Coronary artery (tissue), 2 donors: Measurements from ENCODE around the gene CTAG1B.

Experiments
- DNase-seq: peaks from one replicate; pipeline ENCODE4 v3.0.0-alpha.2; 2017; ENCODE audit warnings: low spot score
- H3K27ac ChIP-seq, 2 donors: fragments of 200-600 bp; sonication (generic); one replicate each; pipeline ENCODE4 v1.5.1; 2016 to 2019
- H3K4me3 ChIP-seq: fragments of 200-600 bp; sonication (generic); 2 replicates; pipeline ENCODE4 v1.5.1; 2016; ENCODE audit warnings: mild to moderate bottlenecking, moderate library complexity
- TF ChIP-seq, protein P1 (sequence below): fragments of 200-600 bp; sonication (generic); IDR thresholded peaks from one replicate; pipeline ENCODE4 v1.5.1; 2019; ENCODE audit warnings: antibody characterized with exemption

Gene CTAG1B

DNA sequence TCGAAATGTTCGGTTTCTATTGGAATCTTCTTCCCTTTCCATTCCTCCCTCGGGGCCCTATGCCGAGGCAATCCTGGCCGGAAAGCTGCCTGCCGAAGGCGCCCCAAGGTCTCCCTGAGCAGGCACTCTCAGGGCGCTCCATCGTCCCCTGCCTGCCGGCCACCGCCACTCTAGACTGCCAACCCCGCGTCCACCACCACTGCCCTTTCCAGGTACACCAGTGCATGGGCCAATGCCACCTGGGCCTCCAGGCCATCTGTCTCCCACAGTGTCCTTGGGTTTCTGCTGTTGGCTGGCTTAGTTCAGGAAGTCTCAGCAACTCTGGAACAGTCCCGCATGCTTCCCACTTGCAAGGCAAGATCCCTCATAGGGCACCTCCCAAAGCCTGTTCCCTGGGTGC is 19.6 kb downstream of the CTAG1B start:
- Histone ChIP-seq H3K27ac (no peak overlapping the region), H3K4me3 (no peak overlapping the region)
- DNase-seq: peak; percentile 53
- TF ChIP-seq, protein P1, sequence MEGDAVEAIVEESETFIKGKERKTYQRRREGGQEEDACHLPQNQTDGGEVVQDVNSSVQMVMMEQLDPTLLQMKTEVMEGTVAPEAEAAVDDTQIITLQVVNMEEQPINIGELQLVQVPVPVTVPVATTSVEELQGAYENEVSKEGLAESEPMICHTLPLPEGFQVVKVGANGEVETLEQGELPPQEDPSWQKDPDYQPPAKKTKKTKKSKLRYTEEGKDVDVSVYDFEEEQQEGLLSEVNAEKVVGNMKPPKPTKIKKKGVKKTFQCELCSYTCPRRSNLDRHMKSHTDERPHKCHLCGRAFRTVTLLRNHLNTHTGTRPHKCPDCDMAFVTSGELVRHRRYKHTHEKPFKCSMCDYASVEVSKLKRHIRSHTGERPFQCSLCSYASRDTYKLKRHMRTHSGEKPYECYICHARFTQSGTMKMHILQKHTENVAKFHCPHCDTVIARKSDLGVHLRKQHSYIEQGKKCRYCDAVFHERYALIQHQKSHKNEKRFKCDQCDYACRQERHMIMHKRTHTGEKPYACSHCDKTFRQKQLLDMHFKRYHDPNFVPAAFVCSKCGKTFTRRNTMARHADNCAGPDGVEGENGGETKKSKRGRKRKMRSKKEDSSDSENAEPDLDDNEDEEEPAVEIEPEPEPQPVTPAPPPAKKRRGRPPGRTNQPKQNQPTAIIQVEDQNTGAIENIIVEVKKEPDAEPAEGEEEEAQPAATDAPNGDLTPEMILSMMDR: no peak

DNA sequence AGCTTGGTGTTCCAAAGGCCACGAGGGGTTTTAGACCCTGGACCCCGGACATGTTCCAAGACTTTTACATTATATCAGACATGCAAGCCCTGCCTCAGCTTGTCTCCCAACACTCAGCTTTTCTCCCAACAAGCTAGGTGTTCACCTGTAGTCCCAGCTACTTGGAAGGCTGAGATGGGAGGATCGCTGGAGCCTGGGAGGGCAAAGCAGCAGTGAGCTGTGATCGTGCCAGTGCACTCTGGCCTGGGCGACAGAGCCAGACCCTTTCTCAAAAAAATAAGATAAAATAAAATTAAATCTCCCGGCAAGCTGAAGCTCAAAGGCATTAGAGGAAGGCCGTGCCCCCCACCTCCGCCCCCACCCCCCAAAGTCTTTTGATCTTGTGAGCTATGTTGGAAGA is 20.4 kb downstream of the CTAG1B start:
- DNase-seq: peak; percentile 29
- Histone ChIP-seq H3K27ac (no peak overlapping the region), H3K4me3 (no peak overlapping the region)
- TF ChIP-seq, protein P1: no peak

DNA sequence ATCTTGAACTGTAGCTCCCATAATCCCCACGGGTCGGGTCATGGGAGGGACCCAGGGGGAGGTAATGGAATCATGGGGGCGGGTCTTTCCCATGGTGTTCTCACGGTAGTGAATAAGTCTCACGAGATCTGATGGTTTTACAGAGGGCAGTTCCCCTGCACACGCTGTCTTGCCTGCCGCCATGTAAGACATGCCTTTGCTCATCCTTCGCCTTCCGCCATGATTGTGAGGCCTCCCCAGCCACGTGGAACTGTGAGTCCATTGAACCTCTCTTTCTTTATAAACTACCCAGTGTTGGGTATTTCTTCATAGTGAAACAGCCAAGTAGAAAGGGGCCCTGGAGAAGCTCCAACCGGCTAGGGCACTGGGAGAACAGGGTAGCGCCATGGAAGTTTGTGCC is 21.9 kb downstream of the CTAG1B start:
- Histone ChIP-seq H3K4me3 (no peak overlapping the region), H3K27ac (no peak overlapping the region)
- TF ChIP-seq, protein P1: no peak
- DNase-seq: peak; percentile 12

DNA sequence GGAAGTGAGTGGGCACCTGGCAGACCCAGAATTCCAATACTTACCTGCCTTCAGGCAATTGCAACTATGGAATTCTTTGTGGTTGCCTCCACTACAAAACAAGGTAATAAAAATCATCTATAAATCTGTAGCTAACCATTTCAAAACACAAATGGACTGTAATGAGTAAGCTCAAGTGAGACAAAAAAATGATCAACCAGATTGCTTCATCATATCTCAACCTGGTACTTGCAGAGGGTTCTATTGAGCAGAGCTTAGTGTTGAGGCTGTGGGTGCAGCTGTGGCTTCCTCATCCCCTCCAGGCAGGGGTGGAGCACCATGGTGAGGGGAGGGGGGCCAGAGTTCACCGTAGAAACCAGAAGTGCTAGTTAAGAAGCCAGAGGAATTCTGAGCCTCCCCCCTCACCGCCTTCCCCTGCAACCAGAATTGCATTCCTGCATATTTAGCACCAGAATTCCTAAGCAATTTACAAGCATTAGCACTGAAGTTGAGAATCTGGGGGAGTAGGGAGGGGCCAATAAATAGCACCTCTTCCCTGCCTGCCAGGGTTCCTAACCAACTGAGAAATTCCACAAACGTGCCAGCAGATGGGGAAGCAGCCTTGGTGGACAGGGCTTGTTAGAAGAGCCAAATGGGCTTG is 22.7 kb downstream of the CTAG1B start:
- Histone ChIP-seq H3K27ac (no peak overlapping the region), H3K4me3 (no peak overlapping the region)
- TF ChIP-seq, protein P1: no peak
- DNase-seq: peak; percentile 19

DNA sequence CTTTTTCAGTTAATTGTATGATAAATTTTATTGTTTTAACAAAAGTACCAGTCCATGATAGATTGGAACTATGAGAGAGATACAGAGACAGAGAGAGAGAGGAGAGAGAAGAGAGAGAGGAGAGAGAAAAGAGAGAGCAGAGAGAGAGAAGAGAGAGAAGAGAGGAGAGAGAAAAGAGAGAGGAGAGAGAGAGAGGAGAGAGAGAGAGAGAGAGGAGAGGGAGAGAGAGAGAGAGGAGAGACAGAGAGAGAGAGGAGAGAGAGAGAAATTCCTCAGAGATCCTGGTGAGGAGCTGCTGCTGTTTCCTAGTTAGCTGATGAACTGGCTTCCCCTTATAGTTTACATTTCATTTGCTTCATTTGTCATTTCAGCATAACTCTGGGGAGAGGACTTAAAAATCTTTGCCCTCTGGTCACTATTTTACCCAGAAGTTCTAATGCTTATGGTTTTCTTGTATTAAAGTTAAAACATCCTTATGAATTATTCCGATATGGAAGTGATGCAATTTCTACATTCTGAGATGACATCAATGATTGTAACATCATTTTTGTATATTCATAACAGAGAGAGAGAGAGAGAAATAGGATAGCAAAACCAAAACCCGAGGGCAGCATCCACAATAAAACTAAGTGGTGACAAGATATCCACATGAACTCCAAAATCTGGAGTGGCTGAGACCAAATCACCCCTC is 23.4 kb downstream of the CTAG1B start:
- TF ChIP-seq, protein P1: no peak
- Histone ChIP-seq H3K4me3 (no peak overlapping the region), H3K27ac (no peak overlapping the region)
- DNase-seq: no peak

DNA sequence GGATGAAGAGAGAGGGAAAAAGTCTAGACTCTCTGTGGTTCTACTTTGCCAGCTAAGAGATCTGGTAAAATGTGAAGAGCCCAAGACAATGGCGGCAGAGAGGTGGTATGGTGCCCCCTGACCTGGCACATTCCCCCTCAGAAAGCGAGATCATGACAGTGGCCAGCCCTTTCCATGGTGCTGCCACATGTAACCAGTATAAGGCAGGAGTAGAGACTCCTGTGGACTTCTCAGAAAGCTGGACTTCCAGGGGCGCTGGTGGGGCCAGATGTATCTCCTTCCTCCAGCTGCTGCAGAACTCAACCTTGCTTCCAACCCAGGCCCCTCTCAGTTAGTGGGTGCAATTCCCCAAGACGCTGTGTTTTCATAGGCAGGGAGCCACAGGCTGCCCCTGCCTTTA is 24.6 kb downstream of the CTAG1B start:
- TF ChIP-seq, protein P1: no peak
- peak; percentile 43 for DNase-seq
- H3K27ac ChIP-seq: no peak overlapping the region
- no peak overlapping the region for H3K4me3 ChIP-seq

DNA sequence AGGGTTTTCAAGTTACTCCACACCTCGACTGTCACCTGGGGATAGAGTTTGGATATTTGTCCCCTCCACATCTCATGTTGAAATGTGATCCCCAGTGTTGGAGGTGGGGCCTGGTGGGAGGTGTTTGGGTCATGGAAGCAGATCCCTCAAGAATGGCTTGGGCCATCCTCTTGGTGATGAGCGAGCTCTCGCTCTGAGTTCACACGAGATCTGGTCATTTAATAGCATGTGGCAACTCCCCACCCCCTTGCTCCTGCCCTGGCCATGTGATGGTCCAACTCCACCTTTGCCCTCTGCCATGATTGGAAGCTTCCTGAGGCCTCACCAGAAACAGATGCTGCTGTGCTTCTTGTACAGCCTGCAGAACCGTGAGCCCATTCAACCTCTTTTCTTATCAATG is 25.9 kb downstream of the CTAG1B start:
- TF ChIP-seq, protein P1: no peak
- no peak overlapping the region for H3K27ac ChIP-seq
- H3K4me3 ChIP-seq: no peak overlapping the region
- peak; percentile 12 for DNase-seq
